Endothelial cell of umbilical vein (primary cell): ENCODE data around the gene MTREX. TPM values are rescaled to one million over a fixed set of nuclear protein-coding genes. Genes with fewer than 3 reads are reported as not detected.

Experiments used
- BruUV-seq: library from RNA; stranded (reverse); fragments of 400-500 nt; replicated peaks from 2 replicates; lab custom pipeline; 2021; lab: Mats Ljungman, UMichigan
- CTCF ChIA-PET: fragments of 300-600, 350-600 bp; sonication (Branson Sonifier 250); formaldehyde crosslinking; loops from one replicate; lab custom pipeline; 2021; ENCODE audit warnings: antibody characterized with exemption, inconsistent platforms; lab: Charles Lee
- POLR2A ChIA-PET: fragments of 300-600, 350-600 bp; sonication (Branson Sonifier 250); formaldehyde crosslinking; loops from one replicate; lab custom pipeline; 2021; ENCODE audit warnings: antibody characterized with exemption, inconsistent platforms; lab: Charles Lee
- DNase-seq: peaks from one replicate; pipeline ENCODE4 v3.0.0-alpha.2; 2011; ENCODE audit warnings: low read depth, low spot score
- FAIRE-seq: peaks from 2 replicates; lab custom pipeline; 2011; peaks lifted over from hg19 to GRCh38; lab: Jason Lieb, UNC
- H2AFZ ChIP-seq: 2 replicates; pipeline ENCODE4 v1.6.0; 2012; ENCODE audit warnings: low read depth, low read length, control low read depth, inconsistent platforms
- H3K27ac ChIP-seq: 2 replicates; pipeline ENCODE4 v1.5.1; 2011; ENCODE audit warnings: low read depth, mild to moderate bottlenecking, control low read depth, low read length, moderate library complexity; ENCODE audit not compliant: insufficient read depth
- H3K27me3 ChIP-seq, 2 experiments: 2 replicates each; pipeline versions ENCODE4 v1.6.0 to v1.6.1; 2011; ENCODE audit warnings: low read length in 2 of 2, mixed read lengths in 1 of 2; ENCODE audit not compliant: control insufficient read depth in 2 of 2, insufficient read depth in 2 of 2
- H3K36me3 ChIP-seq, 2 experiments: 2 replicates in 1 of 2; 3 replicates in 1 of 2; pipeline ENCODE4 v1.5.1; 2011; ENCODE audit warnings: low read length in 2 of 2, mild to moderate bottlenecking in 1 of 2, moderate library complexity in 1 of 2; ENCODE audit not compliant: control insufficient read depth in 2 of 2, insufficient read depth in 2 of 2; ENCODE audit errors: extremely low read depth in 1 of 2
- H3K4me1 ChIP-seq: 3 replicates; pipeline ENCODE4 v1.5.1; 2011; ENCODE audit warnings: mild to moderate bottlenecking, low read length; ENCODE audit not compliant: control insufficient read depth, insufficient read depth; ENCODE audit errors: extremely low read depth
- H3K4me2 ChIP-seq: 2 replicates; pipeline ENCODE4 v1.6.1; 2011; ENCODE audit warnings: low read length, control low read depth, mixed read lengths; ENCODE audit not compliant: insufficient read depth
- H3K4me3 ChIP-seq, 3 experiments: fragments of 200-600 bp in 1 of 3; sonication (generic), shearing (Covaris generic) in 1 of 3; replicated peaks in 1 of 3; 2 replicates each; pipeline ENCODE4 v1.5.1; 2011 to 2016; ENCODE audit warnings: control low read depth in 3 of 3, low read length in 3 of 3, mild to moderate bottlenecking in 2 of 3, inconsistent platforms in 1 of 3, low read depth in 1 of 3, moderate library complexity in 1 of 3; ENCODE audit not compliant: insufficient read depth in 1 of 3
- H3K79me2 ChIP-seq: 2 replicates; pipeline ENCODE4 v1.6.0; 2012; ENCODE audit warnings: low read length, inconsistent platforms; ENCODE audit not compliant: control insufficient read depth, insufficient read depth
- H3K9ac ChIP-seq: replicated peaks from 2 replicates; pipeline ENCODE3; 2011; ENCODE audit warnings: low read length, control low read depth; ENCODE audit not compliant: insufficient read depth; ENCODE audit errors: extremely low read depth
- H3K9me1 ChIP-seq: replicated peaks from 3 replicates; pipeline ENCODE4 v1.6.0; 2011; ENCODE audit warnings: mild to moderate bottlenecking, low read length; ENCODE audit not compliant: control insufficient read depth, insufficient read depth; ENCODE audit errors: extremely low read depth
- H3K9me3 ChIP-seq: replicated peaks from 2 replicates; pipeline ENCODE4 v1.5.1; 2012; ENCODE audit warnings: low read length, inconsistent platforms; ENCODE audit not compliant: control insufficient read depth, insufficient read depth
- H4K20me1 ChIP-seq: replicated peaks from 2 replicates; pipeline ENCODE3; 2011; ENCODE audit warnings: mild to moderate bottlenecking, low read length; ENCODE audit not compliant: control insufficient read depth, insufficient read depth; ENCODE audit errors: extremely low read depth
- CTCF ChIP-seq, 2 donors: IDR thresholded peaks; 1 replicate in 1 of 2; 2 replicates in 1 of 2; pipeline ENCODE4 v1.5.1; 2011; ENCODE audit warnings: low read length in 2 of 2, mild to moderate bottlenecking in 2 of 2, moderate library complexity in 2 of 2, control low read depth in 1 of 2, inconsistent platforms in 1 of 2, low read depth in 1 of 2; ENCODE audit not compliant: insufficient read depth in 1 of 2; ENCODE audit errors: extremely low read depth in 1 of 2
- EZH2 ChIP-seq: IDR thresholded peaks from 2 replicates; pipeline ENCODE4 v1.6.1; 2012; ENCODE audit warnings: borderline replicate concordance, low read depth, mild to moderate bottlenecking, moderate library complexity, low read length, inconsistent platforms; ENCODE audit not compliant: severe bottlenecking
- FOS ChIP-seq: IDR thresholded peaks from 2 replicates; pipeline ENCODE4 v1.6.1; 2011; ENCODE audit warnings: mild to moderate bottlenecking, low read length, moderate library complexity, borderline replicate concordance; ENCODE audit not compliant: insufficient read depth
- GATA2 ChIP-seq: IDR thresholded peaks from 2 replicates; pipeline ENCODE4 v1.7.0; 2011; ENCODE audit warnings: low read depth, mild to moderate bottlenecking, moderate library complexity, mixed read lengths, low read length; ENCODE audit not compliant: insufficient read length, insufficient read depth
- JUN ChIP-seq: IDR thresholded peaks from 2 replicates; pipeline ENCODE4 v1.6.1; 2011; ENCODE audit warnings: borderline replicate concordance, low read depth; ENCODE audit not compliant: insufficient read length, insufficient read depth
- MAX ChIP-seq: IDR thresholded peaks from 2 replicates; pipeline ENCODE4 v1.6.1; 2011; ENCODE audit not compliant: insufficient read depth, insufficient read length
- MYC ChIP-seq: IDR thresholded peaks from one replicate; pipeline ENCODE4 v1.6.1; 2011; ENCODE audit warnings: mild to moderate bottlenecking, low read depth, low read length
- POLR2A ChIP-seq: IDR thresholded peaks from 2 replicates; pipeline ENCODE4 v1.6.1; 2012; ENCODE audit warnings: low read depth, mild to moderate bottlenecking, control low read depth, low read length
- POLR2AphosphoS5 ChIP-seq: IDR thresholded peaks from 2 replicates; pipeline ENCODE4 v1.6.1; 2012; ENCODE audit warnings: low read depth, mild to moderate bottlenecking, control low read depth, low read length, moderate library complexity; ENCODE audit not compliant: insufficient read depth
- dilution Hi-C: fragments of 300-500 bp; cut with MboI; formaldehyde crosslinking; loops from one replicate; pipeline ENCODE4 v1.15.0; 2019; ENCODE audit warnings: low sequenced_read_pairs; ENCODE audit not compliant: extremely low pct_ligation_motif_present
- intact Hi-C: fragments of 100-400 bp; cut with micrococcal nuclease; formaldehyde crosslinking; loops from one replicate; pipeline ENCODE4 v1.10.0; 2022
- polyA plus RNA-seq, 4 experiments: library from polyadenylated mRNA; depleted of rRNA in 3 of 4; stranded (reverse) in 3 of 4; unstranded in 1 of 4; fragments of >200 nt; gene quantifications; 2 replicates each; pipeline versions ENCODE4 v1.2.1 to v1.2.3, GENCODE V29; 2011 to 2012; ENCODE audit warnings: missing spikeins in 1 of 4
- total RNA-seq: library from RNA; stranded (reverse); gene quantifications from 2 replicates; pipeline ENCODE4 v1.2.3, GENCODE V29; 2021

Gene MTREX
- total and polyA plus RNA-seq, 2 donors (not counting 3 experiments of a cell fraction or from before 2014, with no cell fraction given), result 9.8 to 76.3 TPM

- peaks cover 2 to 8% of the 10 kb centered on the region in 2 experiments for H3K36me3 ChIP-seq
- no peaks in the 10 kb centered on the region for H4K20me1 ChIP-seq
- H3K27ac ChIP-seq, result no peak overlapping the region
- H3K79me2 ChIP-seq, result peaks cover 23% of the 10 kb centered on the region
- H3K9me3 ChIP-seq, result no peaks in the 10 kb centered on the region
- FAIRE-seq (no peak), DNase-seq (no peak)
- TF ChIP-seq EZH2 (no peak), CTCF (IDR thresholded peaks at IDR 0.05; ENCODE audit: extremely low read depth in 1 of 2, insufficient read depth in 1 of 2, low read depth in 1 of 2, low read length in 2 of 2) (no peak), MAX (no peak)
- no peaks in the 10 kb centered on the region for H3K9me1 ChIP-seq
- H3K9ac ChIP-seq, result no peak overlapping the region
- H3K4me1 ChIP-seq, result no peaks in the 10 kb centered on the region
- ChIA-PET CTCF (no interaction called here), POLR2A (interaction anchor here (0.6 kb wide), 1 partner anchor 796 kb away, joined by 6 read pairs; no protein-coding TSS in a partner anchor)
- no peak overlapping the region for H3K4me3 ChIP-seq
- no peak overlapping the region for H3K4me2 ChIP-seq
- no peaks in the 10 kb centered on the region for H3K27me3 ChIP-seq
- intact Hi-C loops, result no loop called here
- H2AFZ ChIP-seq, result no peak overlapping the region
- BruUV-seq, result no TSS peak
- dilution Hi-C loops, result no loop called here
Measured at GRCh38 chr5:55294935-55295334, 12.9 kb upstream of the MTREX start.

- peaks cover 24% of the 10 kb centered on the region for H3K4me1 ChIP-seq
- no TSS peak for BruUV-seq
- H3K4me3 ChIP-seq, result no peak overlapping the region
- no peak overlapping the region for H2AFZ ChIP-seq
- intact Hi-C loops (no loop called here), dilution Hi-C loops (no loop called here)
- H3K9me1 ChIP-seq, result no peaks in the 10 kb centered on the region
- no peak overlapping the region for H3K27ac ChIP-seq
- FAIRE-seq (no peak), DNase-seq (no peak)
- ChIA-PET POLR2A (no interaction called here), CTCF (no interaction called here)
- peaks cover 6% of the 10 kb centered on the region for H3K9me3 ChIP-seq
- H3K4me2 ChIP-seq, result no peak overlapping the region
- no peak overlapping the region for H3K9ac ChIP-seq
- no peaks in the 10 kb centered on the region for H3K27me3 ChIP-seq
- peaks cover 6% of the 10 kb centered on the region for H4K20me1 ChIP-seq
- TF ChIP-seq JUN (no peak), FOS (no peak), MAX (no peak), CTCF (IDR thresholded peaks at IDR 0.05; ENCODE audit: extremely low read depth in 1 of 2, insufficient read depth in 1 of 2, low read depth in 1 of 2, low read length in 2 of 2) (no peak), MYC (no peak), POLR2A (no peak), EZH2 (no peak), POLR2AphosphoS5 (no peak), GATA2 (no peak)
- H3K79me2 ChIP-seq, result peaks cover 67% of the 10 kb centered on the region
- peaks cover 0 to 3% of the 10 kb centered on the region in 2 experiments for H3K36me3 ChIP-seq
Measured at GRCh38 chr5:55300890-55301289, 6.9 kb upstream of the MTREX start.
